GM19455 (cell line): ENCODE data around the gene WBP2.

Experiments used
- ATAC-seq: cut with Tn5 transposase; IDR thresholded peaks from one replicate; pipeline ENCODE4 v1.9.1; 2021; ENCODE audit not compliant: unreplicated experiment

Gene WBP2

GRCh38 chr17:75845933-75846691 is 9.0 kb downstream of the WBP2 start:
- ATAC-seq: no peak

- peak; percentile 67 for ATAC-seq
Measured at GRCh38 chr17:75845058-75845711, 9.9 kb downstream of the WBP2 start.

- ATAC-seq: peak; percentile 18
Measured at GRCh38 chr17:75844530-75845057, 10.5 kb downstream of the WBP2 start.

GRCh38 chr17:75843577-75844529 is 11.3 kb downstream of the WBP2 start, which contains the start of gene UNC13D:
Gene UNC13D (minus strand): TSS chr17:75844404. CDS start chr17:75844337, 67 bp downstream.
- peak; percentile 14 for ATAC-seq

- ATAC-seq: no peak
Measured at GRCh38 chr17:75842963-75843576, 12.1 kb downstream of the WBP2 start.

GRCh38 chr17:75842411-75842810 is 12.7 kb downstream of the WBP2 start:
- no peak for ATAC-seq

- no peak for ATAC-seq
Measured at GRCh38 chr17:75840799-75841164, 14.4 kb downstream of the WBP2 start.

- ATAC-seq: no peak
Measured at GRCh38 chr17:75839942-75840798, 15.0 kb downstream of the WBP2 start.

GRCh38 chr17:75838410-75838809 is 16.7 kb downstream of the WBP2 start:
- ATAC-seq: no peak

- ATAC-seq: no peak
Measured at GRCh38 chr17:75837899-75838298, 17.2 kb downstream of the WBP2 start.

GRCh38 chr17:75836605-75837004 is 18.5 kb downstream of the WBP2 start:
- ATAC-seq: no peak

GRCh38 chr17:75835654-75835987 is 19.5 kb downstream of the WBP2 start:
- no peak for ATAC-seq

GRCh38 chr17:75834928-75835653 is 20.0 kb downstream of the WBP2 start:
- ATAC-seq: no peak

GRCh38 chr17:75834279-75834920 is 20.7 kb downstream of the WBP2 start:
- no peak for ATAC-seq

- ATAC-seq: no peak
Measured at GRCh38 chr17:75832652-75833400, 22.3 kb downstream of the WBP2 start.

GRCh38 chr17:75832164-75832651 is 22.9 kb downstream of the WBP2 start:
- no peak for ATAC-seq

GRCh38 chr17:75831032-75831571 is 24.0 kb downstream of the WBP2 start:
- no peak for ATAC-seq
